Hepatocyte (in vitro differentiated cells): ENCODE results near the gene COX4I2.

Source experiments
- CTCF ChIP-seq: fragments of 200-600 bp; sonication (generic); IDR thresholded peaks from 2 replicates; pipeline ENCODE4 v1.5.1; 2016; ENCODE audit warnings: antibody characterized with exemption, mild to moderate bottlenecking; ENCODE audit not compliant: poor library complexity
- EZH2 ChIP-seq: fragments of 200-600 bp; sonication (generic); IDR thresholded peaks from 2 replicates; pipeline ENCODE4 v1.6.1; 2016; ENCODE audit warnings: antibody characterized with exemption, mild to moderate bottlenecking, borderline replicate concordance
- EZH2phosphoT487 ChIP-seq: fragments of 200-600 bp; sonication (generic); IDR thresholded peaks from one replicate; pipeline ENCODE4 v1.6.1; 2018; ENCODE audit warnings: antibody characterized with exemption, mild to moderate bottlenecking, low read depth, moderate library complexity; ENCODE audit not compliant: unreplicated experiment, severe bottlenecking

GRCh38 chr20:31669876-31670275 is 32.2 kb downstream of the COX4I2 start:
- TF ChIP-seq CTCF (no peak), EZH2phosphoT487 (no peak), EZH2 (no peak)
